Endothelial cell of umbilical vein (primary cell): ENCODE data around the gene SYT8. TPM values are rescaled to one million over a fixed set of nuclear protein-coding genes. Genes with fewer than 3 reads are reported as not detected.

Source experiments
- BruUV-seq: library from RNA; stranded (reverse); fragments of 400-500 nt; replicated peaks from 2 replicates; lab custom pipeline; 2021; lab: Mats Ljungman, UMichigan
- CTCF ChIA-PET: fragments of 300-600, 350-600 bp; sonication (Branson Sonifier 250); formaldehyde crosslinking; loops from one replicate; lab custom pipeline; 2021; ENCODE audit warnings: antibody characterized with exemption, inconsistent platforms; lab: Charles Lee
- POLR2A ChIA-PET: fragments of 300-600, 350-600 bp; sonication (Branson Sonifier 250); formaldehyde crosslinking; loops from one replicate; lab custom pipeline; 2021; ENCODE audit warnings: antibody characterized with exemption, inconsistent platforms; lab: Charles Lee
- DNase-seq: peaks from one replicate; pipeline ENCODE4 v3.0.0-alpha.2; 2011; ENCODE audit warnings: low read depth, low spot score
- FAIRE-seq: peaks from 2 replicates; lab custom pipeline; 2011; peaks lifted over from hg19 to GRCh38; lab: Jason Lieb, UNC
- H2AFZ ChIP-seq: 2 replicates; pipeline ENCODE4 v1.6.0; 2012; ENCODE audit warnings: low read depth, low read length, control low read depth, inconsistent platforms
- H3K27ac ChIP-seq: 2 replicates; pipeline ENCODE4 v1.5.1; 2011; ENCODE audit warnings: low read depth, mild to moderate bottlenecking, control low read depth, low read length, moderate library complexity; ENCODE audit not compliant: insufficient read depth
- H3K27me3 ChIP-seq, 2 experiments: 2 replicates each; pipeline versions ENCODE4 v1.6.0 to v1.6.1; 2011; ENCODE audit warnings: low read length in 2 of 2, mixed read lengths in 1 of 2; ENCODE audit not compliant: control insufficient read depth in 2 of 2, insufficient read depth in 2 of 2
- H3K36me3 ChIP-seq, 2 experiments: 2 replicates in 1 of 2; 3 replicates in 1 of 2; pipeline ENCODE4 v1.5.1; 2011; ENCODE audit warnings: low read length in 2 of 2, mild to moderate bottlenecking in 1 of 2, moderate library complexity in 1 of 2; ENCODE audit not compliant: control insufficient read depth in 2 of 2, insufficient read depth in 2 of 2; ENCODE audit errors: extremely low read depth in 1 of 2
- H3K4me1 ChIP-seq: 3 replicates; pipeline ENCODE4 v1.5.1; 2011; ENCODE audit warnings: mild to moderate bottlenecking, low read length; ENCODE audit not compliant: control insufficient read depth, insufficient read depth; ENCODE audit errors: extremely low read depth
- H3K4me2 ChIP-seq: 2 replicates; pipeline ENCODE4 v1.6.1; 2011; ENCODE audit warnings: low read length, control low read depth, mixed read lengths; ENCODE audit not compliant: insufficient read depth
- H3K4me3 ChIP-seq, 3 experiments: fragments of 200-600 bp in 1 of 3; sonication (generic), shearing (Covaris generic) in 1 of 3; replicated peaks in 1 of 3; 2 replicates each; pipeline ENCODE4 v1.5.1; 2011 to 2016; ENCODE audit warnings: control low read depth in 3 of 3, low read length in 3 of 3, mild to moderate bottlenecking in 2 of 3, inconsistent platforms in 1 of 3, low read depth in 1 of 3, moderate library complexity in 1 of 3; ENCODE audit not compliant: insufficient read depth in 1 of 3
- H3K79me2 ChIP-seq: 2 replicates; pipeline ENCODE4 v1.6.0; 2012; ENCODE audit warnings: low read length, inconsistent platforms; ENCODE audit not compliant: control insufficient read depth, insufficient read depth
- H3K9ac ChIP-seq: replicated peaks from 2 replicates; pipeline ENCODE3; 2011; ENCODE audit warnings: low read length, control low read depth; ENCODE audit not compliant: insufficient read depth; ENCODE audit errors: extremely low read depth
- H3K9me1 ChIP-seq: replicated peaks from 3 replicates; pipeline ENCODE4 v1.6.0; 2011; ENCODE audit warnings: mild to moderate bottlenecking, low read length; ENCODE audit not compliant: control insufficient read depth, insufficient read depth; ENCODE audit errors: extremely low read depth
- H3K9me3 ChIP-seq: replicated peaks from 2 replicates; pipeline ENCODE4 v1.5.1; 2012; ENCODE audit warnings: low read length, inconsistent platforms; ENCODE audit not compliant: control insufficient read depth, insufficient read depth
- H4K20me1 ChIP-seq: replicated peaks from 2 replicates; pipeline ENCODE3; 2011; ENCODE audit warnings: mild to moderate bottlenecking, low read length; ENCODE audit not compliant: control insufficient read depth, insufficient read depth; ENCODE audit errors: extremely low read depth
- CTCF ChIP-seq, 2 donors: IDR thresholded peaks; 1 replicate in 1 of 2; 2 replicates in 1 of 2; pipeline ENCODE4 v1.5.1; 2011; ENCODE audit warnings: low read length in 2 of 2, mild to moderate bottlenecking in 2 of 2, moderate library complexity in 2 of 2, control low read depth in 1 of 2, inconsistent platforms in 1 of 2, low read depth in 1 of 2; ENCODE audit not compliant: insufficient read depth in 1 of 2; ENCODE audit errors: extremely low read depth in 1 of 2
- JUN ChIP-seq: IDR thresholded peaks from 2 replicates; pipeline ENCODE4 v1.6.1; 2011; ENCODE audit warnings: borderline replicate concordance, low read depth; ENCODE audit not compliant: insufficient read length, insufficient read depth
- POLR2A ChIP-seq: IDR thresholded peaks from 2 replicates; pipeline ENCODE4 v1.6.1; 2012; ENCODE audit warnings: low read depth, mild to moderate bottlenecking, control low read depth, low read length
- POLR2AphosphoS5 ChIP-seq: IDR thresholded peaks from 2 replicates; pipeline ENCODE4 v1.6.1; 2012; ENCODE audit warnings: low read depth, mild to moderate bottlenecking, control low read depth, low read length, moderate library complexity; ENCODE audit not compliant: insufficient read depth
- dilution Hi-C: fragments of 300-500 bp; cut with MboI; formaldehyde crosslinking; loops from one replicate; pipeline ENCODE4 v1.15.0; 2019; ENCODE audit warnings: low sequenced_read_pairs; ENCODE audit not compliant: extremely low pct_ligation_motif_present
- intact Hi-C: fragments of 100-400 bp; cut with micrococcal nuclease; formaldehyde crosslinking; loops from one replicate; pipeline ENCODE4 v1.10.0; 2022
- polyA plus RNA-seq, 4 experiments: library from polyadenylated mRNA; depleted of rRNA in 3 of 4; stranded (reverse) in 3 of 4; unstranded in 1 of 4; fragments of >200 nt; gene quantifications; 2 replicates each; pipeline versions ENCODE4 v1.2.1 to v1.2.3, GENCODE V29; 2011 to 2012; ENCODE audit warnings: missing spikeins in 1 of 4
- total RNA-seq: library from RNA; stranded (reverse); gene quantifications from 2 replicates; pipeline ENCODE4 v1.2.3, GENCODE V29; 2021

Gene SYT8
- total and polyA plus RNA-seq, 2 donors (not counting 3 experiments of a cell fraction or from before 2014, with no cell fraction given): not detected

- Histone ChIP-seq H3K36me3 (no peaks in the 10 kb centered on the region), H3K9me3 (no peaks in the 10 kb centered on the region), H3K4me1 (no peaks in the 10 kb centered on the region), H3K27me3 (no peaks in the 10 kb centered on the region), H4K20me1 (no peaks in the 10 kb centered on the region), H3K9ac (no peak overlapping the region), H3K27ac (no peak overlapping the region), H2AFZ (no peak overlapping the region), H3K9me1 (no peaks in the 10 kb centered on the region), H3K4me2 (no peak overlapping the region), H3K79me2 (no peaks in the 10 kb centered on the region), H3K4me3 (no peak overlapping the region)
- BruUV-seq: no TSS peak
- ChIA-PET POLR2A (no interaction called here), CTCF (interaction anchor here (1.4 to 7.8 kb wide), 8 partner anchors 39 to 319 kb away, joined by 5 to 623 read pairs (median 15); no protein-coding TSS in a partner anchor)
- peak; percentile 19 for DNase-seq
- FAIRE-seq: no peak
- dilution Hi-C loops (no loop called here), intact Hi-C loops (loop anchor here (1.0 kb wide), 3 partner anchors 45 to 319 kb away; no protein-coding TSS in a partner anchor)
- TF ChIP-seq POLR2AphosphoS5 (no peak), CTCF (IDR thresholded peaks at IDR 0.05; ENCODE audit: extremely low read depth in 1 of 2, insufficient read depth in 1 of 2, low read depth in 1 of 2, low read length in 2 of 2) (peak; percentile 67 to 92)
These were observed 2.6 kb downstream of the SYT8 start for GRCh38 chr11:1837171-1838076.

- TF ChIP-seq JUN (no peak), POLR2A (no peak)
- H4K20me1 ChIP-seq: no peaks in the 10 kb centered on the region
- H2AFZ ChIP-seq: no peak overlapping the region
- intact Hi-C loops: no loop called here
- no peaks in the 10 kb centered on the region for H3K27me3 ChIP-seq
- ChIA-PET POLR2A (no interaction called here), CTCF (interaction anchor here (1.4 to 1.9 kb wide), 3 partner anchors 163 to 313 kb away, joined by 7 to 20 read pairs (median 13); no protein-coding TSS in a partner anchor)
- H3K79me2 ChIP-seq: no peaks in the 10 kb centered on the region
- no peak for DNase-seq
- H3K9me1 ChIP-seq: no peaks in the 10 kb centered on the region
- no TSS peak for BruUV-seq
- dilution Hi-C loops: no loop called here
- no peak for FAIRE-seq
- H3K27ac ChIP-seq: no peak overlapping the region
- no peaks in the 10 kb centered on the region for H3K36me3 ChIP-seq
- no peak overlapping the region for H3K4me2 ChIP-seq
- H3K4me3 ChIP-seq: no peak overlapping the region
- H3K9ac ChIP-seq: no peak overlapping the region
- H3K4me1 ChIP-seq: no peaks in the 10 kb centered on the region
- H3K9me3 ChIP-seq: no peaks in the 10 kb centered on the region
These were observed 3.3 kb downstream of the SYT8 start for GRCh38 chr11:1838077-1838425.
